HG03342 (cell line): Measurements from ENCODE around the gene ERI2.
"Not testable (repeated sequence)": the region's sequence is repeated elsewhere in the genome, so short reads cannot be mapped to it uniquely, and the experiment has no call there.

Source experiments
- ATAC-seq: cut with Tn5 transposase; IDR thresholded peaks from one replicate; pipeline ENCODE4 v1.9.1; 2021; ENCODE audit warnings: mild to moderate bottlenecking, moderate library complexity; ENCODE audit not compliant: unreplicated experiment

ERI2 gene

DNA sequence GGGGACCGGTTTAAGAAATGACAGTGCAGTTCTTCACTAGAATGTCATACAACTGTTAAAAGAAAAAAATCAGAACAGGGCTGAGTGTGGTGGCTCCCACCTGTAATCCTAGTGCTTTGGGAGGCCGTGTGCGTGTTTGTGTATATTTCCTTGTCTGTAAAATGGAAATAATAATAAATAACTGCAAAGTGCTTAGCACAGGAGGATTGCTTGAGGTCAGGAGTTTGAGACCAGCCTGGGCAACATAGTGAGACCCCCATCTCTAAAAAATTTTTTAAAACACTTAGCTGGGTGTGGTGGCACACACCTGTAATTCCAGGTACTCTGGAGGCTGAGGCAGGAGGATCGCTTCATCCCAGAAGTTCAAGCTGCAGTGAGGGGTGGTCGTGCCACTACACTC, 40.0 kb downstream of the ERI2 start:
- no peak for ATAC-seq

DNA sequence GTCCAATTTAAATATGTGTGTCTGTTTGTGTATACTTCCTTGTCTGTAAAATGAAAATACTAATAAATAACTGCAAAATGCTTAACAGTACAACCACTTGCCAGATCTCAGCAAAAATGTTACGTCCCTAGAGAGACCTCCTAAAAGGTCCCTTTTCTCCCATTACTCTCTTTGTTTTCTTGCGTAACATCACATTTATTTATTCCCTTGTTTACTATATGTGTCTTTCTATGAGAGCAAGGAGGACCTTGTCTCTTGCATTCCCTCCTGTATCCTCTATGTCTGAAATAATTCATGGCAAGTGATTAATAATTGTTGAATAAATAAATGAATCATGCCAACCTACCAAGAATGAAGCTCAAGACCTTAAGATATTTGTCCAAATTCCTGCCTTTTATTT, 40.5 kb downstream of the ERI2 start:
- ATAC-seq, result no peak

DNA sequence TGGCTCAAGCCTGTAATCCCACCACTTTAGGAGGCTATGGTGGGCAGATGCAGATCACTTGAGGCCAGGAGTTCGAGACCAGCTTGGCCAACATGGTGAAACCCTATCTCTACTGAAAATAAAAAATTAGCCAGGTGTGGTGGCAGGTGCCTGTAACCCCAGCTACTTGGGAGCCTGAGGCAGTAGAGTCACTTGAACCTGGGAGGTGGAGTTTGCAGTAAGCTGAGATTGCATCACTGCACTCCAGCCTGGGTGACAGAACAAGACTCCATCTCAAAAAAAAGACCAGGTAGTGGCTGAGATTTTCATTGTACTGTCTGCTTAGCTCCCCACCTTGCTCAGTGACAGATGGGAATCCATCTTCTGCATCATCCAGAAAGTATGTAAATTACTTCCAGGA, 41.8 kb downstream of the ERI2 start:
- ATAC-seq, result not testable (repeated sequence)

DNA sequence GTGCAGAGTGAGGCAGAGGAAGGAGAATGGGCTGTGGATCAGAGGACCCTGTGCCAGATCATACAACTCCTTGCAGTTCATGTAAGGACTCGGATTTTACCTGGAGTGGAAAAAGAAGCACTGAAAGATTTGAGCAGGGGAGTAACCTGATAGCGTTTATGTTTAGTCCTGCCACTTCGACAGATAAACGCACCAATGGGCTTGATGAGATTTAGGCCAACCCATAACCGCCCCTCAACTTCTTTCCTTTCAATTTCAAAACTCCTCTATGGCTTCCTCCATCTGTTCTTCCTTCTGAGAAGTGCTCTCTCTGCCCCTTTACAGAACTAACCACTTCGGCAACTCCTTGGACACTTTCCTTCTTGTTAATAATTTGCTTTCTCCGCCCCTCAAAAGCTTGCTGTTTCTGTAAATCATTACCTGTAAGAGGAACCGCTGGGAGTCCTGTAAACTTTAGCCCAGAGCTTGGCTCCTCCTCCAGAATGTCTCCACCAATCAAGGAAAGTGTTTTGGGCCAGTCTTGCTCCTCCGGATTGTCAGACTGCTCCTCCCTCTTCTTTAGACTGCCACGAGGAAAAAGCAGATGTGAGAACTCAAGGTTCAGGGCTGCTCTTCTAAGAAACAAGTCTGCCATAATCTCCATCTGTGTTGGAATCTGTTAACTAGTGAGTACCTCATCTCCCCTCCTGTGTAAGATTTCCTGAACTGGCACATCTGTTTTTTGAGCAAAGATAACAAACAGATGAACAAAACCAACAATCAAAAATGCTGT, 42.6 kb downstream of the ERI2 start, which contains the start of gene ACSM3:
ACSM3 (plus strand) TSS at position 554 of the 772 bp plus-strand sequence. CDS start 6,021 bp downstream, outside the sequence.
- peak; percentile 96 for ATAC-seq

DNA sequence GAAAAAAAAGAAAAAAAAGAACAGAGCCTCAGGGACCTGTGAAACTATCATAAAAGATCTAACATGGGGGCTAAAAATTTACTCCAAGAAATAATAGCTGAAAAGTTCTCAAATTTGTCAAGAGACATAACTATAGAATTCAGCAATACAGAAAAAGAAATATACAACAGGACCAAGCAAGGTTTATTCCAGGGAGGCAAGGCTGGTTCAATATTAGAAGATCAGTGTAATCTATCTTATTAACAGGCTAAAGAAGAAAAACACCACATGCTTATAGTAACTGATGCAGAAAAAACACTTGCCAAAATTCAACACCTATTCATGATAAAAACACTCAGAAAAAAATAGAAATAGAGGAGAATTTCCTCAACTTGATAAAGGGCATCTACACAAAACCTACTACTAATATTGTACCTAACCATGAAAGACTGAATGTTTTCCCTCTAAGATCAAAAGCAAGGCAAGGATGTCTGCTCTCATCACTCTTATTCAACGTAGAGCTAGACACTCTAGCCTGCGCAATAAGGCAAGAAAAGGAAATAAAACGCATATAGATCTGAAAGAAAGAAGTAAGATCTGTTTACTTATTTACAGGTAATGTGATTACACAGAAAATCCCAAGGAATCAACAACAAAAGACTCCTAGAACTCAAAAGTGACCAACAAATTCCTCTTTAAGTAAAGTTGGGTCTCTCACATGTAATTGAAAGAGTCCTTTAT, 43.7 kb downstream of the ERI2 start:
- no peak for ATAC-seq

DNA sequence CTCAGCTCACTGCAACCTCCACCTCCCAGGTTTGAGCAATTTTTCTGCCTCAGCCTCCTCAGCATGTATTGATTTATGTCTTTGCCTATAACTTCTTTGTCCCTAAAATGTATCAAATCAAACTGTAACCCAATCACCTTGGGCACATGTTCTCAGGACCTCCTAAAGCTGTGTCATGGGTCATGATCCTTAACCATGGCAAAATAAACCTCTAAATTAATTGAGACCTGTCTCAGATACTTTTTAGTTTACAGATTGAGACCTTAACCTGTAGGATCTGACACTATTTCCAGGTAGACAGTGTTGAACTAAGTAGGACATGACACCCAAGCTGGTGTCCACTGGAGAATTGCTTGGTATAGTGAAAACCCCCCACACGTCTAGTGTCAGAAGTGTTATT, 45.1 kb downstream of the ERI2 start:
- no peak for ATAC-seq

DNA sequence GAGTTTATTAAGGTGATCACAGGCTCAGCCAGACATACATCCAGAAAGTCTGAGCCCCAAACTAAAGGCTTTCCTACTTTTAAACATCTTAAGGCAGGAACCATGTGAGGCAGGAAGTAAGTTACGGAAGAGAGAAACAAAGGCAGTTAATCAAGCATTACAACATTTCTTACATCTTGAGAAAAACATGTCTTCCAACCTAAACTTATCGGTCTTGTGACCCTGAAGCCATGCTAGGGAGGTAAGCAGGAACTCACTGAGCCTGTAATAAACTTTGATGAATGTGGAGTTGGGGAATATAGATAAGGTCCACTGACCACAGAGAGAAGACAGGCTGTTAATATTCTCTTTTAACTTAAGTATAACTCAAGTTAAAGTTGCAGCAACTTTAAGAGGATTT, 45.9 kb downstream of the ERI2 start:
- ATAC-seq, result no peak

DNA sequence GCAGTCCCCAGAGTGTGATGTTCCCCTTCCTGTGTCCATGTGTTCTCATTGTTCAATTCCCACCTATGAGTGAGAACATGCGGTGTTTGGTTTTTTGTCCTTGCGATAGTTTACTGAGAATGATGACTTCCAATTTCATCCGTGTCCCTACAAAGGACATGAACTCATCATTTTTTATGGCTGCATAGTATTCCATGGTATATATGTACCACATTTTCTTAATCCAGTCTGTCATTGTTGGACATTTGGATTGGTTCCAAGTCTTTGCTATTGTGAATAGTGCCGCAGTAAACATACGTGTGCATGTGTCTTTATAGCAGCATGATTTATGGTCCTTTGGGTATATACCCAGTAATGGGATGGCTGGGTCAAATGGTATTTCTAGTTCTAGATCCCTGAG, 50.5 kb downstream of the ERI2 start:
- ATAC-seq, result not testable (repeated sequence)

DNA sequence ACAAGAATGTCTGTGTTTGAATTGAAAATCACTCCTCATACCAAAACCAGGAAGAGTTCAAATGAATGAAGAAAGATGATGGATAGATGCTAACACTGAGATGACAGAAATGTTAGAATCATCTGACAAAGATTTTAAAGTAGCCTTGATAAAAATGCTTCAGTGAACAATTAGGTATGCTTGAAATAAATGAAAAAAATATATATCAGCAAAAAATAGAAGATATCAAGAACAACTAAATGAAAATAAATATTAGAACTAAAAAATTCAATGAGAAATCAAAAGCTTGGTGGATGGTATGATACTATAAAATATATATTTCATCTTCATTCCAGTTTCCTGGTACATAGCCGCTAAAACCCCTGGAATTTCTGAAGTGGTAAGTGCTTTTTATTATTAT, 51.0 kb downstream of the ERI2 start:
- ATAC-seq, result no peak

DNA sequence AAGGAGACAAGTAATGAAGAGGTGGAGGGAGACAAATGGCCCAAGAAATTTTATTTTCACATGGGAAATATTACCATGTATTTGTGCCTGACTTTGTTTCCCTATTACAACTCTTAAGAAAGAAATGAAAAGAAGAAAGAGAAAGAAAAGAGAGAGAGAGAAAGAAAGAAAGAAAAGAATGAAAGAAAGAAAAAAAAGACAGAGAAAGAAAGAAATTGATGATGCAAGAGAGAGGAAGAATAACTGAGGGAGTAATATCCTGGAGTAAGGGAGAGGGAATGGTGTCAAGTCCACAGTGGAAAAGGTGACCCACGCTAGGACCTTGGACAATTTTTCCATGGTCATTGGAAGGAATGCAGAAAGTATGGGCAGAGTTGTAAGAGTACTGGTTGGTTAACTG, 52.5 kb downstream of the ERI2 start:
- ATAC-seq, result no peak

DNA sequence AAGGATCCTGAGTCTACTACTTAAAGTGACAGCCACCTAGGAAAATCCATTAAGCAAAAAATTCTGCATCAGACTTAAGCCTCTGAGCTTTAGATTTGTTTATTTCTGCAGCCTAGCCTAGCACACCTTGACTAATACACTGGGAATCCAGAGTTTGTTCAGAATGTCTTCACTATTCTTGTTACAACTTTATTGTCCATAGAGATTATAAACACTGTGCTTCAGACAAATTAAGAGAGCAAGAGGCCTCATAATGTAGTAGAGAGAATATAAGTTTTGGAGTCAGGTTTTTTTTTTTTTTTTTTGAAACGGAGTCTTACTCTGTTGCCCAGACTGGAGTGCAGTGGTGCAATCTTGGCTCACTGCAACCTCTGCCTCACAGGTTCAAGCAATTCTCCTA, 55.7 kb downstream of the ERI2 start:
- no peak for ATAC-seq

DNA sequence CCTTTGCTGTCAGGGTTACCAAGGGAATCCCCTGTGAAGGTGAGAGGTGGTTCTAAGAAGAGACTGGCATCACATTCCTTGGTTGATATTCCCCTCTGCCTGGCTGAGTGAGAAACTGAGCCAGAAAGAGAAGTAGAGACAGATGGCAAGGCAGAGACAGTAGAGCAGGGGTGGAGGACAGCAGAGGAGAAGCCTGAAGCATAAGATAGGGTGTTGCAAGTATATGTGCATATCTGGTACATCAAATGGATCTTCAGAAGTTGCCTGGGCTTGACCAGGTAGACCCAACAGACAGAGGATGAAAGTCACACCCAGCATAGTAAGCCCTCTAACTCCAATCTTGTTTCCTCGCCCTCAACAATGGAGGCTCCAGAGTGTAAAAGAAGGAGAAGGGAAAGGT, 56.8 kb downstream of the ERI2 start:
- no peak for ATAC-seq

DNA sequence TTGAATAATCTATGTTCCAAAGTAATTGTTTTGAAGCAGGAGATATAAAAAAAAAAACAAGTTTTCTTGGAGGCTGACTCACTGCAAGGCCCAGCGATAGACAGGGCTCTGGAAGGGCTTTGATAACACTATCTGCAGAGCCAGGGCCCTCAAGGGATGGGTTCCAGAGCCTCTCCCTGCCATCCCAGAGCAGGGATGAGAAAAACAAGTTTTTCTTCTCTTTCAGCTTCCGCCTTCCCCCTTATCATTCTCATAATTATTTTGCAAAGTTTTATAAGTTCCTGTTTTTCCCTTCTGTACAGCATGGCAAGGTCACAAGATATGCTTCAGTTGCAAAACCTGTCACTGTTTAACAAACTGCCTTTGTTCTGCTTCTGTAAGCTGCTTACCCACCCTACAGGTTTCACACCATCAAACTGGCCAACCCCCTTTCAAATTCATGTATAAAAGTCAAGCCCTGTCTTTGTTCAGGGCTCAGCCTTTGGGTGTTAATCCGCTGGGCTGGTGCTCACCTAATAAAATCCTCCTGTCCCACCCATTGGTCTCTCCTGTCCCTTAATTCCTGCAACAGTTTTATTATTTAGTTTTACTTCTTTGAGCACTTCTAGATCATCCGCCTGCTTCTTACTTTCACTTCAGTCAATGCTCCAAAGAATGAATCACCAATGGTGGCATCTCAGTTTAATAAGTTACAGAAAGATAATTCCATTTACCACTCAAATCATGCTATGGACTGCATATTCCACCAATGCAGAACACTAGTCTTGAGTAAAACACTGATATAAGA, 59.0 kb downstream of the ERI2 start:
- no peak for ATAC-seq

DNA sequence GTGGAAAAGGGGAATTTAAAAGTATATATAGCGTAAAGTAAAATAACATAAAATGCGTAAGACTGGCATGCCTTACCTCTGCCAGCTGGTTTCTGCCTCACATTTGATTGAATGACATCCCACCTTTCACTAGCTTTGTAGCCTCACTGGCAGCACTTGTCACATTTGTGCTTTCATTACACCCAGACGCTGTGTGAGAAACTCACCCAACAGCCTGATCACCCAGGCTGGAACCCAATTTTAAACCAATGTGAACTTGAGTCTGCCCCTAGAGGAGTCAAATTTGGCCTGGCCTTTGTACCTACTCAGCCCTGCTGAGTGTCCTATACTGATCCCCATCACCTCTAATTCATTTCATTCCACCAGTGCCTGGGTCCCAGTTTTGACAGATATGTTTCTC, 59.8 kb downstream of the ERI2 start:
- no peak for ATAC-seq
